ENCODE results near the gene GALNT13.

GALNT13 gene

GRCh38 chr2:153871231-153872221 lies at the start of gene GALNT13:
GALNT13 (plus strand) TSS chr2:153871922.
- no peak for FAIRE-seq

GRCh38 chr2:153823880-153824279 lies 47.8 kb upstream of the GALNT13 start:
- no peak for FAIRE-seq

- FAIRE-seq = no peak
Observed at GRCh38 chr2:153828335-153828734, 43.4 kb upstream of the GALNT13 start.

- FAIRE-seq = no peak
Observed at GRCh38 chr2:153834662-153835061, 37.1 kb upstream of the GALNT13 start.

- no peak for FAIRE-seq
Observed at GRCh38 chr2:153858250-153858649, 13.5 kb upstream of the GALNT13 start.

GRCh38 chr2:153864022-153864421 lies 7.7 kb upstream of the GALNT13 start:
- FAIRE-seq = no peak

- FAIRE-seq = peak; percentile 65
Observed at GRCh38 chr2:153866595-153866994, 5.1 kb upstream of the GALNT13 start.

GRCh38 chr2:153870308-153870707 lies 1.4 kb upstream of the GALNT13 start:
- FAIRE-seq = no peak

GRCh38 chr2:153872311-153873051 lies 759 bp downstream of the GALNT13 start:
- no peak for FAIRE-seq

GRCh38 chr2:153873052-153874048 lies 1.6 kb downstream of the GALNT13 start:
- FAIRE-seq = no peak

- no peak for FAIRE-seq
Observed at GRCh38 chr2:153875801-153876466, 4.2 kb downstream of the GALNT13 start.

GRCh38 chr2:153880926-153881325 lies 9.2 kb downstream of the GALNT13 start:
- FAIRE-seq = no peak

GRCh38 chr2:153886833-153887232 lies 15.1 kb downstream of the GALNT13 start:
- FAIRE-seq = no peak

- FAIRE-seq = no peak
Observed at GRCh38 chr2:153890576-153890975, 18.9 kb downstream of the GALNT13 start.

GRCh38 chr2:153891051-153891450 lies 19.3 kb downstream of the GALNT13 start:
- no peak for FAIRE-seq

- no peak for FAIRE-seq
Observed at GRCh38 chr2:153912798-153913396, 41.2 kb downstream of the GALNT13 start.

GRCh38 chr2:153917570-153917969 lies 45.8 kb downstream of the GALNT13 start:
- FAIRE-seq = no peak

- no peak for FAIRE-seq
Observed at GRCh38 chr2:153935511-153935910, 63.8 kb downstream of the GALNT13 start.

- no peak for FAIRE-seq
Observed at GRCh38 chr2:153939124-153939796, 67.5 kb downstream of the GALNT13 start.

GRCh38 chr2:153940511-153940910 lies 68.8 kb downstream of the GALNT13 start:
- FAIRE-seq = no peak

GRCh38 chr2:153944800-153945199 lies 73.1 kb downstream of the GALNT13 start:
- FAIRE-seq = no peak
